Stimulated activated CD4-positive, alpha-beta T cell treated with anti-CD3 and anti-CD28 coated beads, Interleukin-2, amount 100 ng/mL, for 4 hours (primary cell): ENCODE measurements around the gene DDX19B.
A peak's percentile ranks its signal among the peaks of the same experiment; 100 is the strongest.

ENCODE experiments used
- DNase-seq: peaks from one replicate; pipeline ENCODE4 v3.0.0-alpha.2; 2020; ENCODE audit warnings: low read depth

DDX19B gene

GRCh38 chr16:70349783-70350182 is 50.8 kb downstream of the DDX19B start:
- DNase-seq = no peak

DNA sequence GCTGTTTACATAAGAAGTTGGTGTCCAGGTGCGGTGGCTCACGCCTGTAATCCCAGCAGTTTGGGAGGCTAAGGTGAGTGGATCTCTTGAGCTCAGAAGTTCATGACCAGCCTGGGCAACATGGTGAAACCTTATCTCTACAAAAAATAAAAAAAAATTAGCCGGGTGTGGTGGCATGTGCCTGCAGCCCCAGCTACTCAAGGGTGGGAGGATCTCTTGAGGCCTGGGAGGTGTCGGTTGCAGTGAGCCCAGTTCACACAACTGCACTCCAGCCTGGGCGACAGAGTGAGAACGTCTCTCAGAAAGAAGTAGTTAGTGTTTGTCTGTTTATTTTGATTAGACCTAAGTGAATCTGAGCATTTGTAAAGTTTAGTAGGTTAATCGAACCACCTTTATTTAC is 60.6 kb downstream of the DDX19B start:
- no peak for DNase-seq

DNA sequence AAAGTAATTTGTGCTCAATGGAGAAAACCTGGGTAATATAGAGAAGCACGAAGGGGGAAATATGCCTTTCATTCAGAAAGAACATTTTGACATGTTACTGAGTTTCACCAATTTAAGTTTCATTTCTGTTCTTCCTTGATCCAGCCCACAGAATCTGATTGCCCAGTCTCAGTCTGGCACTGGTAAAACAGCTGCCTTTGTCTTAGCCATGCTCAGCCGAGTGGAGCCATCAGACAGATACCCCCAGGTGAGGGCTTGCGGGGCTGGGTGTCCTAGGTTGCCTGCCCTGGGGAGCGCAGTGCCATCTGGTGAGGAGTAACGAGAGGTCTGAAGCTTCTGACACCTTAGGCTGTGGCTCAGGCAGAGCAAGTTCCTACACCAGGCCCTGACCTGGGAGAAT is 65.4 kb downstream of the DDX19B start:
- no peak for DNase-seq

- DNase-seq = peak; percentile 22
These were observed 71.2 kb downstream of the DDX19B start for GRCh38 chr16:70370145-70370544.

GRCh38 chr16:70370924-70371323 is 71.9 kb downstream of the DDX19B start:
- no peak for DNase-seq

DNA sequence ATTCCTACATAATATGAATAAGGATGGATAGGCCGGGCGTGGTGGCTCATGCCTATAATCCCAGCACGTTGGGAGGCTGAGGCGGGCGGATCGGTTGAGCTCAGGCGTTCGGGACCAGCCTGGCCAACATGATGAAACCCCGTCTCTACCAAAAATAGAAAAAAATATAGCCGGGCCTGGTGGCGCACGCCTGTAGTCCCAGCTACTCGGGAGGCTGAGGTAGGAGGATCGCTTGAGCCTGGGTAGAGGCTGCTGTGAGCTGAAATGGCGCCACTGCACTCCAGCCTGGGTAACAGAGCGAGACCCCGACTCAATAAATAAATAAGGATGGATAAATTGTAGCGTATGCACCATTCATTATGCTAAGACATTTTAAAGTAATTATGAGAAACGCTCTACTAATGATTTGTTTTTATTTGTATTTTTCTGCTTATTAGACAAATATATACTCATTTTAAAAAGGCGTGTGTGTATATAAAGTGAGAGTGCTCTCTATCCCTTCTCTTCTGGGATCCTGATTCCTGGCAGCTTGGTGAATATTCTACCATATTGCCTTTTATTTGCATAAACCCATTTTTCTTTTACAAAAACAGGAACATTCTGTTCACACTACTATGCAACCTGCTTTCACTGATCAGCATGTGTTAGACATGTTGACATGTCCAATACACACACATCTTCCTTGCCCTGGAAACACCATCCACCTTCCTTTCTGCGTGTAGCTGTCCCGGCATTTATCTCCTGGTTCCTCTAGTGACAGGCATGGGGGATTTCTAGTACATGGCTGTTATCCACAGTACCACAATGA is 74.1 kb downstream of the DDX19B start:
- DNase-seq = no peak

DNA sequence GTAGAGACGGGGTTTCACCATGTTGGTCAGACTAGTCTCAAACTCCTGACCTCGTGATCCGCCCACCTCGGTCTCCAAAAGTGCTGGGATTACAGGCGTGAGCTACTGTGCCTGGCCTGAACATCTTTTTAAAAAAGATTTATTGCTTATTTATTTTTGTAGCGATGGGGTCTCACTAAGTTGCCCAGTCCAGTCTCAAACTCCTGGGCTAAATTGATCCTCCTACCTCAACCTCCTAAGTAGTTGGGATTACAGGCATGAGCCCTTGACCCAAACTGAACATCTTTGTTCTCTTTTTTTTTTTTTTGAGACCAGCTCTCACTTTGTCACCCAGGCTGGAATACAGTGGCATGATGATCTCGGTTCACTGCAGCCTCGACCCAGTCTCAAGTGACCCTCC is 75.2 kb downstream of the DDX19B start:
- no peak for DNase-seq

DNA sequence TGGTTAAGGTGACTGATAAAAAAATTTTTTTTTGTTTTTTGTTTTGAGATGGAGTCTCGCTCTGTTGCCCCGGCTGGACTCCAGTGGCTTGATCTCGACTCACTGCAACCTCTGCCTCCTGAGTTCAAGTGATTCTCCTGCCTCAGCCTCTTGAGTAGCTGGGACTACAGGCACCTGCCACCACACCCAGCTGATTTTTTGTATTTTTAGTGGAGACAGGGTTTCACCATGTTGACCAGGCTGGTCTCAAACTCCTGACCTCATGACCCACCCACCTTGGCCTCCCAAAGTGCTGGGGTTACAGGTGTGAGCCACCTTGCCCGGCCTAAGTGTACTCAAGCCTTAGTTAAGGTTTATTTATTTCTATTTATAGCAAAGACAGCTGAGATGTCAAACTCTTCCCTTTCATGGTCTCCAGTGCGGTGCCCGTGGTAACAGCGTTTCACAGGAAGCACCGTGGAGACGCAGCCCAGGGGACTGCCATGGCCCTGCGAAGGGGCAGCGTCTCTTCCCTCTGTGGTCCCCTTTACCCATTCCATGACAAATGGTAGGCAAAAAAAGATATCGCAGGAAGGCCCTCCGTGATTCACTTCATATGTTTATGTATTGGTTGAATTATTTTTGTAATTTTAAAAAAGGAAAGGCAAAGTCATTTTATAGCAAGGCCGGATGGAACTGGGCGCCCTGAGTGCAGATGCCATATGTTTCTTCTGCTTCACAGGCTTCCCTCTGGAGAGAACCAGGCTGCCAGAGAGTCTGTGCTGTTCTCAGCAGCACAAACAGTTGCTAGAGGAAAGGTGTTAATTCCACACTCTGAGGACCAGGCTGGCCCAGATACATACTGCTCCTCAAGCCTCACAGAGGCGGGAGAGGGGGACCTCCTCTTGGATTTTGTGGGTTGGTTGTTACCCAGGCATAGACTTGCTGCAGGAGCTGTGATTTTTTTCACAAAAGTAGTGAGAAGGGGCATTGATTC is 76.9 kb downstream of the DDX19B start:
- no peak for DNase-seq

- DNase-seq = no peak
These were observed 78.8 kb downstream of the DDX19B start for GRCh38 chr16:70377782-70378181.

DNA sequence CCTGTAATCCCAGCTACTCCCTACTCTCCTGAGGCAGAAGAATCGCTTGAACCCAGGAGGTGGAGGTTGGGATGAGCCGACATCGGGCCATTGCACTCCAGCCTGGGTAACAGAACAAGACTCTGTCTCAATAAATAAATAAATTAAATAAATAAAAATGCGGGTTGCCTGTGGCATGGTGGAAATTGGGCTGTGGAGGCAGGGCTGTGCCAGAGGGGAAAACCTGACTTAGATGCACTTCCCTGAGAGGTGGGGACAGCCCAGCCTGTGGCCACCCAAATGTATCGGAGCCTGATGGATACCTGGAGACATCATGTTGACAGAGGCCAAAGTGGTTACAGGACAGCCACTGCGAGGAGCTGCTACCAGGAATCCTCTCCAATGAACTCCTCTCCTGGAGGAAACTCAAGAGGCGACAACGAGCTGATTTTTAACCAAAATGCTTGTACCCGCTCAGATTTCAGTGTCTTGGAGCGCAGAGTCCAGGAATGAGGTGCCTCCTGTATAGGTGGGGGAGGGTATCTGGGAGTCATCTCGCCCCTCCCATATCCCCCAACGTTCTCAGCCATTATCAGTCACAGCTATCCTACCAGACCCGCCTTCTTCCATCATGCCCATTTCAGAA is 80.0 kb downstream of the DDX19B start:
- no peak for DNase-seq

DNA sequence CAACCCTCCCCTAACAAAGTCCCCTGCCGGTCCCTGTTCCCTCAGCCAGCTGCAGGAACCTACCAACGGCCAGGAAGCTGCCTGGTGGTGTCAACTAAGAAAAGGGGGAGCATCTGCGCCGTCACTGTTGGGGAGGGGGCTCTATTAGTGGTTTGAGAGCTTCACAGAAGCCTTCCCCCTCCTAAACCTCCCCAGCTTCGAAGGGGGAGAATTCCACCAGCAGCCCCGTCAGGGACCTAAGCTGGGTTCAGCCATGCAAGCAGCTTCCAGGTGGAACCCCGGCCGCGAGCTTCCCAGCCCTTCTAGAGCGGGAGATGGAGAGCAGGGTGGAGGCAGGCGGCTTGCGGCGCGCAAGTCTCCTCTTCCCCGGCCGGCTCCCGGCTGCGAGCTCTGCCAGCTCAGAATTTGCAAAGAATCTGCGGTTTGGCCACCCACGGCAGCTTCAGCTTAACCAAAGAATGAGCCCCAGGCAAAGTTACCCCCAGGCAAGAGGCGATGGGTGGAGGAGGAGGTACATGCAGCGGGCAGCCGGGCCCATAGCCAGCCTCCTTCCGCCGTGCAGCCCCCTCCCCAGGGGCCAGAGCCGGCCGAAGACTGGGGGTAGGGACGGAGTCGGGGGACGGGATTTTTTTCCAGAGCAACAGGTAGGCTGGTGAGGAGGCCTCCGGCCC is 81.4 kb downstream of the DDX19B start:
- DNase-seq = peak; percentile 79

GRCh38 chr16:70380919-70381603 is 82.1 kb downstream of the DDX19B start:
- peak; percentile 93 for DNase-seq

DNA sequence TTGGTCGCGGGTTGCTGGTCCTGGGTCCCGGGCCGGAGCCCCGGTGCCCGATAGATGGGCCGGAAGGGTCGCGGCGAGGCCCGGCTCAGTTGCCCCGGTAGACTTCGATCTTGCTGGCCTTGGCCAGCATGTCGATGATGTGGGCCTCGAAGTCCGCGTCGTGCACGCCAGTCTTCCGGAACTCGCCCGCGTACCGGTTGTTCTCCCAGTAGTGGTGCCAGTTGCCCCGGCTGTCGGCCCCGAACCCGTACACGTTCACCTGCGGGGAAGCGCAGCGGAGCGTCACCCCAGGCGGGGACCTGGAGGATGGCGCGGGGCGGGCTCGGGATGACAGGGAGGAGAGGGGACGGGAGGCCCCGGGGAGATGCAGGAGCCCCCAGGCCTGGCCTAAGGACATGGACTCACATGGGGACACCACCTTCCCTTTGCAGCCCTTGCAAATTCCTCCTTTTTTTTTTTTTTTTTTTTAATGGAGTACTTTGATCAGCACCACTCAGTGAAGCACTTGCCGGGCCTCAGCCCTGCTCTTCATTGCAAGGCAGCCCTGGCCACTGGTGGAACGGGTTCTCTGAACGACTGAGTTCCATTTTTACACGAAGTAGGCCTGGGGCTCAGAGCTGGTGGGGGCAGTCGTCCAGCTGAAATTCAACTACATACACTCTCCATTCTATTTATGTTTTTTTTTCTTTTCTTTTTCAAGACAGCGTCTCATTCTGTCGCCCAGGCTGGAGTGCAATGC is 82.8 kb downstream of the DDX19B start:
- no peak for DNase-seq

DNA sequence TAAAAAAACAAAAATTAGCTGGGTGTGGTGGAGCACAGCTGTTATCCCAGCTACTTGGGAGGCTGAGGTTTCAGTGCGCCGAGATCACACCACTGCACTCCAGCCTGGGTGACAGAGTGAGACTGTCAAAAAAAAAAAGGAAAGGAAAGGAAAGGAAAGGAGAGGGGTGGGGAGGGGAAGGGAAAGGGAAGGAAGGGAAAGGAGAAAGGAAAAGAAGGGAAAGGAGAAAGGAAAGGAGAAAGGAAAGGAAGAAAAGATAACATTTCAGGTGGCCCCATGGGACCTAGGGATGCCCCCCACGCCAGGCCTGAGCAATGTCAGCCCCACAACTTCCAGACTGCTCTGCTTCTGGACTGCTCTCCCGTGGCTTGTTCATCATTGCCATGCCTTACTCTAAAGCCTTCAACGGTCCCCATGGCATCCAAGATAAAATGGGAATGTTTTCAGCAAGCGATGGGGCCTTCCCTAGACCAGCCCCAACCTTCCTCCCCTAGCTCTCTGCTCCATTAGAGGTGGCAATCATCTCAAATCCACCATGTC is 84.5 kb downstream of the DDX19B start:
- no peak for DNase-seq
